ENCODE data around the gene HEXIM2.
"Not testable (repeated sequence)": the region's sequence is repeated elsewhere in the genome, so short reads cannot be mapped to it uniquely, and the experiment has no call there.

Gene HEXIM2

GRCh38 chr17:45200701-45201100 is 39.0 kb downstream of the HEXIM2 start:
- H3K4me3 ChIP-seq (ENCODE audit: low read depth, low read length) = no peak overlapping the region
- no peak for DNase-seq (ENCODE audit: low read depth)
- no peak for TF ChIP-seq CTCF (IDR thresholded peaks at IDR 0.05; ENCODE audit: insufficient read depth, low read depth, low read length, missing control alignments)

- no peak for DNase-seq (ENCODE audit: low read depth)
- no peak overlapping the region for H3K4me3 ChIP-seq (ENCODE audit: low read depth, low read length)
- TF ChIP-seq CTCF (IDR thresholded peaks at IDR 0.05; ENCODE audit: insufficient read depth, low read depth, low read length, missing control alignments) = no peak
Observed at GRCh38 chr17:45201457-45201856, 39.8 kb downstream of the HEXIM2 start.

GRCh38 chr17:45201880-45202279 is 40.2 kb downstream of the HEXIM2 start:
- not testable (repeated sequence) for DNase-seq (ENCODE audit: low read depth); H3K4me3 ChIP-seq (ENCODE audit: low read depth, low read length)

- peak; percentile 85 for DNase-seq (ENCODE audit: low read depth)
- TF ChIP-seq CTCF (IDR thresholded peaks at IDR 0.05; ENCODE audit: insufficient read depth, low read depth, low read length, missing control alignments) = peak; percentile 95
- no peak overlapping the region for H3K4me3 ChIP-seq (ENCODE audit: low read depth, low read length)
Observed at GRCh38 chr17:45218895-45219661, 57.4 kb downstream of the HEXIM2 start.
